ENCODE data around the gene AFAP1. TPM values are rescaled to one million over a fixed set of nuclear protein-coding genes. Genes with fewer than 3 reads are reported as not detected.

Gene AFAP1
- total RNA-seq, 2 donors from 2014 or later: 29.7 to 43.9 TPM

DNA sequence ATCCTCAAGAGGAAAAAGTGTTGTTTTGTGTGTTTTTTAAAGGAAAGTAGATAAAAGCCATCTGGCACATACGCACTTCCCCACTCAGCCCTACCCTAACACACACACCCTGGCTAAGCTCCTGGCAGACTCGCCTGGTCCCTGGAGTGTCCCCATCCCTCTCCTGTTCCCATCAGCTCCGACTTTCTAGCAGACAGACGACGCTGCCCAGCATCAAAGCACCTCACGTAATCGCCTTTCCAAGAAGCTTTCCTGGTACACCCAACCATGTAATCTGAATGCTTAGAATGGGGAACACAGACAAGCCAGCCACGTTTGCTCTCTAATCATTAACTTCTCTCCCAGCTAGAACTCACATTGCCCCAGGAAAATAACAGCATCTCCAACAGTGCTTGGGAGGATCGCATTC lies 116.2 kb downstream of the AFAP1 start:
- H3K4me1 ChIP-seq: peaks cover 11% of the 10 kb centered on the region
- intact Hi-C loops (cut with DNase I): no loop called here
- H3K4me3 ChIP-seq: no peak overlapping the region
- TF ChIP-seq, protein P1, sequence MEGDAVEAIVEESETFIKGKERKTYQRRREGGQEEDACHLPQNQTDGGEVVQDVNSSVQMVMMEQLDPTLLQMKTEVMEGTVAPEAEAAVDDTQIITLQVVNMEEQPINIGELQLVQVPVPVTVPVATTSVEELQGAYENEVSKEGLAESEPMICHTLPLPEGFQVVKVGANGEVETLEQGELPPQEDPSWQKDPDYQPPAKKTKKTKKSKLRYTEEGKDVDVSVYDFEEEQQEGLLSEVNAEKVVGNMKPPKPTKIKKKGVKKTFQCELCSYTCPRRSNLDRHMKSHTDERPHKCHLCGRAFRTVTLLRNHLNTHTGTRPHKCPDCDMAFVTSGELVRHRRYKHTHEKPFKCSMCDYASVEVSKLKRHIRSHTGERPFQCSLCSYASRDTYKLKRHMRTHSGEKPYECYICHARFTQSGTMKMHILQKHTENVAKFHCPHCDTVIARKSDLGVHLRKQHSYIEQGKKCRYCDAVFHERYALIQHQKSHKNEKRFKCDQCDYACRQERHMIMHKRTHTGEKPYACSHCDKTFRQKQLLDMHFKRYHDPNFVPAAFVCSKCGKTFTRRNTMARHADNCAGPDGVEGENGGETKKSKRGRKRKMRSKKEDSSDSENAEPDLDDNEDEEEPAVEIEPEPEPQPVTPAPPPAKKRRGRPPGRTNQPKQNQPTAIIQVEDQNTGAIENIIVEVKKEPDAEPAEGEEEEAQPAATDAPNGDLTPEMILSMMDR (IDR thresholded peaks at IDR 0.05): no peak
- peak overlapping the region in 1 of 2 donors; percentile 38 for H3K9ac ChIP-seq (ENCODE audit: low read depth in 2 of 2, low read length in 2 of 2)
- peak; percentile 71 for DNase-seq
- peak overlapping the region; percentile 69 for H3K27ac ChIP-seq
- H3K27me3 ChIP-seq: no peaks in the 10 kb centered on the region
- no peaks in the 10 kb centered on the region for H3K9me3 ChIP-seq
- H3K36me3 ChIP-seq: no peaks in the 10 kb centered on the region

DNA sequence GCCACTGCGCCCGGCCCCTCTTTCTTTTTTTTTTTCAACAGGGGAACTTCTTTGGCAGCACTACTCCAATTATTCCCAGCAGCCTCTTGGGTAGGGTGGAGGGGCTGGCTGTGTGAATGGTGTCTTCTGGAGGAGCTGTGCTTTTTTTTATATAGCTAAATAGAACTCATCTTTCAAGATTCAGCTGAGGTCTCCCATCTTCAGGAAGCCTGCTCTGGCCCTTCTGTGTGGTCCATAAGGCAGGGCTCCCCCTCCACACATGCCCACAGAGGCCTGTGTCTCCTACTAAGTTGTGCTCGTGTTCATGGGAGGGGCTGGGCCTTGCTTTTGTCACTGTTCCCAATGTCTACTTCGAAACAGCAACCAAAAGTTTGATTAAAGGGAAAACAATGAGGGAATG lies 116.8 kb downstream of the AFAP1 start:
- no peak for DNase-seq
- peak overlapping the region; percentile 69 for H3K27ac ChIP-seq
- peak overlapping the region in 1 of 2 donors; percentile 36 for H3K9ac ChIP-seq (ENCODE audit: low read depth in 2 of 2, low read length in 2 of 2)
- no peak overlapping the region for H3K4me3 ChIP-seq
- TF ChIP-seq, protein P1 (IDR thresholded peaks at IDR 0.05): no peak
- H3K9me3 ChIP-seq: no peaks in the 10 kb centered on the region
- intact Hi-C loops (cut with DNase I): no loop called here
- H3K36me3 ChIP-seq: no peaks in the 10 kb centered on the region
- no peaks in the 10 kb centered on the region for H3K27me3 ChIP-seq
- peaks cover 11% of the 10 kb centered on the region for H3K4me1 ChIP-seq

DNA sequence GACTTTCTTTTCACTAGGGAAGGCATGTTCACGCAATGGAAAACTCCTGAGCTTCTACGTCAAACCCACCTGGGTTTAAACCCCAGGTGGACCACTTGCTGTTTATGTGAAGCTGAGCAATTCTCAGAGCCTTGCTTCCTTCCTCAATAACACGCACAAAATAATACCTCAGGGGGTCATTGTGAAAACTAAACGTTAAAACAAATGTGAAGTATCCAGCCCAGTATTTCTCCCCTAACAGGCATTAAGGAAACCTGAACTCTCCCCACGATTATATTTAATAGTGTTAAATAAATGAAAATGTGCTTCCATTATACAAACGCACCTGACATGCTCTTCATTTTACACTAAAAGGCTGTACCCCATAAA lies 117.5 kb downstream of the AFAP1 start:
- Histone ChIP-seq H3K36me3 (no peaks in the 10 kb centered on the region), H3K27me3 (no peaks in the 10 kb centered on the region), H3K27ac (no peak overlapping the region), H3K9ac (ENCODE audit: low read depth in 2 of 2, low read length in 2 of 2) (no peak overlapping the region), H3K4me1 (peaks cover 11% of the 10 kb centered on the region), H3K9me3 (no peaks in the 10 kb centered on the region), H3K4me3 (no peak overlapping the region)
- intact Hi-C loops (cut with DNase I): no loop called here
- no peak for DNase-seq
- TF ChIP-seq, protein P1 (IDR thresholded peaks at IDR 0.05): no peak

DNA sequence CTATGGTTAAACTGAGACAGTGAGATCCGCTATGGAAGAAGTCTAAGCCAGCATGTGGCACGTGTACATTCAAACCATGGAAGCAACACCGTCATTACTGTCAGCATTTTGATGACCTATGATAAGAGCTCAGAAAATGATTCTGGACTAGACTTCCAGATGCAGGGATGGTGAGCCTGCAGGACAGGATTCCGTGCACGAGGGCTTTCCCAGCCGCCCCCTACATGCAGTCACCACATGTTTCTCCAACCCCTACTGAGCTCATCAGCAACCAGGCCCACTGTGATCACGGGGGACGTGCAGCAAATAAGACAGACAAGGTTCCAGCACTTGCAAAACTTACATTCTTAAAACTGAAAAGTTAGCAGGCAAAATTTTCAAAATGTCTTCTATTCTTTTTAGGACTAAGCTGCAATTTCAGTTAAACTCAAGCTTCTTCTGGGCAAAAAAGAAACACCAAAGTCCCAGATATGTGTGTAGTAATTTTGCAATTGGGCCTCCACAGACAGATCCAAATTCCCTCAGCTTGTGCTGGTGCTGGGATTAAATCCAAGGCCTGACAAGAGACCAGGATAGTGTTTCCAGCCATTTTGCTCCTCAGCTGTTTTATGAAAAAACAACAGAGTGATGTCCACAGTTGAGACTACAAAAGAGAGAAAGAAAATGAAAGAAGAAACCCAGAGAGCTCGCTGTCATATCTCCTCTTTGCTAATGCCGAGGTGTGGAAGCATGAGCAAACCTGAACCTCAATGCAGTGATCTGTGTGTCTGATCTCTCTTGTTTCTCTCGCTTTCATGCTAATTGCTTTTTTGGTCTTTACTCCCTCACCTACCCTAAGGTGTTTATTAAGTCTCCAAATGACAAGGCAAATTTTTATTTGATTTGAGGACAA lies 118.2 kb downstream of the AFAP1 start:
- TF ChIP-seq, protein P1 (IDR thresholded peaks at IDR 0.05): no peak
- no peaks in the 10 kb centered on the region for H3K9me3 ChIP-seq
- no peak for DNase-seq
- peaks cover 11% of the 10 kb centered on the region for H3K4me1 ChIP-seq
- no peak overlapping the region for H3K4me3 ChIP-seq
- no peaks in the 10 kb centered on the region for H3K36me3 ChIP-seq
- no peaks in the 10 kb centered on the region for H3K27me3 ChIP-seq
- H3K9ac ChIP-seq (ENCODE audit: low read depth in 2 of 2, low read length in 2 of 2): no peak overlapping the region
- H3K27ac ChIP-seq: no peak overlapping the region
- intact Hi-C loops (cut with DNase I): no loop called here

GRCh38 chr4:7820031-7820818 lies 119.4 kb downstream of the AFAP1 start:
- no peak overlapping the region for H3K9ac ChIP-seq (ENCODE audit: low read depth in 2 of 2, low read length in 2 of 2)
- no peak overlapping the region for H3K4me3 ChIP-seq
- H3K9me3 ChIP-seq: no peaks in the 10 kb centered on the region
- H3K4me1 ChIP-seq: peaks cover 11% of the 10 kb centered on the region
- intact Hi-C loops (cut with DNase I): no loop called here
- DNase-seq: no peak
- H3K27me3 ChIP-seq: no peaks in the 10 kb centered on the region
- TF ChIP-seq, protein P1 (IDR thresholded peaks at IDR 0.05): no peak
- no peaks in the 10 kb centered on the region for H3K36me3 ChIP-seq
- H3K27ac ChIP-seq: no peak overlapping the region

Data from colonic mucosa (tissue), 4 donors.